Stimulated activated CD4-positive, alpha-beta T cell treated with anti-CD3 and anti-CD28 coated beads, Interleukin-15, amount 100 ng/mL, for 24 hours (primary cell): ENCODE data around the gene GEMIN4.
"Not testable (repeated sequence)": the region's sequence is repeated elsewhere in the genome, so short reads cannot be mapped to it uniquely, and the experiment has no call there.

Source experiments
- DNase-seq: peaks from one replicate; pipeline ENCODE4 v3.0.0-alpha.2; 2020

The GEMIN4 gene

GRCh38 chr17:752002-752619 is at the start of gene GEMIN4:
GEMIN4 (minus strand) TSS chr17:752264; CDS start chr17:752142, 122 bp downstream.
- DNase-seq, result peak; percentile 97

GRCh38 chr17:801660-802059 is 49.6 kb upstream of the GEMIN4 start:
- no peak for DNase-seq

GRCh38 chr17:800446-801242 is 48.6 kb upstream of the GEMIN4 start:
- DNase-seq, result no peak

- DNase-seq, result no peak
These were observed 47.2 kb upstream of the GEMIN4 start for GRCh38 chr17:799261-799660.

GRCh38 chr17:798246-798645 is 46.2 kb upstream of the GEMIN4 start:
- DNase-seq, result no peak

GRCh38 chr17:797236-797840 is 45.3 kb upstream of the GEMIN4 start:
- DNase-seq, result no peak

GRCh38 chr17:796609-797008 is 44.5 kb upstream of the GEMIN4 start:
- no peak for DNase-seq

GRCh38 chr17:795721-796120 is 43.7 kb upstream of the GEMIN4 start:
- no peak for DNase-seq

GRCh38 chr17:795276-795675 is 43.2 kb upstream of the GEMIN4 start:
- DNase-seq, result no peak

- DNase-seq, result peak; percentile 63
These were observed 42.8 kb upstream of the GEMIN4 start for GRCh38 chr17:794876-795275.

- DNase-seq, result no peak
These were observed 40.2 kb upstream of the GEMIN4 start for GRCh38 chr17:792277-792676.

- no peak for DNase-seq
These were observed 39.8 kb upstream of the GEMIN4 start for GRCh38 chr17:791829-792228.

- not testable (repeated sequence) for DNase-seq
These were observed 38.8 kb upstream of the GEMIN4 start for GRCh38 chr17:790874-791247.

GRCh38 chr17:789931-790873 is 38.1 kb upstream of the GEMIN4 start:
- not testable (repeated sequence) for DNase-seq

- no peak for DNase-seq
These were observed 37.2 kb upstream of the GEMIN4 start for GRCh38 chr17:789160-789840.

GRCh38 chr17:788551-788950 is 36.5 kb upstream of the GEMIN4 start:
- DNase-seq, result no peak

GRCh38 chr17:787641-788221 is 35.7 kb upstream of the GEMIN4 start:
- no peak for DNase-seq

- not testable (repeated sequence) for DNase-seq
These were observed 33.8 kb upstream of the GEMIN4 start for GRCh38 chr17:785901-786300.

- DNase-seq, result no peak
These were observed 32.1 kb upstream of the GEMIN4 start for GRCh38 chr17:784143-784542.

- DNase-seq, result peak; percentile 94
These were observed 30.0 kb upstream of the GEMIN4 start, which contains the start of the genes GLOD4 and MRM3 for GRCh38 chr17:781805-782731. GLOD4 (minus strand) TSS chr17:782280; CDS start chr17:782255, 25 bp downstream. MRM3 (plus strand) TSS chr17:782353; CDS start chr17:782379, 26 bp downstream.

GRCh38 chr17:778096-778495 is 26.0 kb upstream of the GEMIN4 start:
- no peak for DNase-seq
